ENCODE results near the gene EPS8L2.
A peak's percentile ranks its signal among the peaks of the same experiment; 100 is the strongest.

The EPS8L2 gene

GRCh38 chr11:721247-721740 lies 15.3 kb downstream of the EPS8L2 start:
- Histone ChIP-seq H3K4me3 (peak overlapping the region; percentile 11), H3K27ac (no peak overlapping the region)
- DNase-seq (ENCODE audit: low spot score): no peak
- no peak for TF ChIP-seq CTCF (IDR thresholded peaks at IDR 0.05)

GRCh38 chr11:721741-722345 lies 15.8 kb downstream of the EPS8L2 start:
- peak overlapping the region; percentile 27 for H3K4me3 ChIP-seq
- DNase-seq (ENCODE audit: low spot score): no peak

GRCh38 chr11:722346-722811 lies 16.3 kb downstream of the EPS8L2 start:
- Histone ChIP-seq H3K4me3 (no peak overlapping the region), H3K27ac (no peak overlapping the region)
- no peak for TF ChIP-seq CTCF (IDR thresholded peaks at IDR 0.05)
- DNase-seq (ENCODE audit: low spot score): no peak

More at GRCh38 chr11:721741-722345, 15.8 kb downstream of the EPS8L2 start:
- H3K27ac ChIP-seq: no peak overlapping the region
- no peak for TF ChIP-seq CTCF (IDR thresholded peaks at IDR 0.05)

GRCh38 chr11:723120-723883 lies 17.3 kb downstream of the EPS8L2 start:
- no peak for DNase-seq (ENCODE audit: low spot score)
- H3K4me3 ChIP-seq: no peak overlapping the region
- peak; percentile 37 for TF ChIP-seq CTCF (IDR thresholded peaks at IDR 0.05)
- H3K27ac ChIP-seq: no peak overlapping the region

- Histone ChIP-seq H3K27ac (no peak overlapping the region), H3K4me3 (no peak overlapping the region)
- no peak for DNase-seq (ENCODE audit: low spot score)
- TF ChIP-seq CTCF (IDR thresholded peaks at IDR 0.05): no peak
These were observed 18.2 kb downstream of the EPS8L2 start for GRCh38 chr11:724049-724777.

- H3K27ac ChIP-seq: no peak overlapping the region
- DNase-seq (ENCODE audit: low spot score): no peak
- H3K4me3 ChIP-seq: no peak overlapping the region
- TF ChIP-seq CTCF (IDR thresholded peaks at IDR 0.05): no peak
These were observed 18.9 kb downstream of the EPS8L2 start for GRCh38 chr11:724778-725386.
